ENCODE results near the gene URI1. TPM values are rescaled to one million over a fixed set of nuclear protein-coding genes. Genes with fewer than 3 reads are reported as not detected.

Gene URI1
- total and polyA plus RNA-seq, 2 of the 8 experiments (the other 6 are each of a cell fraction or from before 2014, with no cell fraction given), result 27.7 to 64.3 TPM

- no peak overlapping the region for H3K4me3 ChIP-seq (ENCODE audit: extremely low read depth in 1 of 4, insufficient read depth in 2 of 4, low read depth in 3 of 4, low read length in 4 of 4)
- no peaks in the 10 kb centered on the region for H3K4me1 ChIP-seq (replicated peaks in 1 of 4; ENCODE audit: control insufficient read depth in 3 of 4, insufficient read depth in 4 of 4, low read length in 3 of 4)
- H4K20me1 ChIP-seq (replicated peaks in 1 of 2; ENCODE audit: control insufficient read depth in 1 of 2, insufficient read depth in 2 of 2, low read length in 2 of 2), result no peaks in the 10 kb centered on the region
- no peak overlapping the region for H3K27ac ChIP-seq (ENCODE audit: low read depth, low read length)
- no peak overlapping the region for H3K23ac ChIP-seq (ENCODE audit: insufficient read length)
- H2AK5ac ChIP-seq (ENCODE audit: low read depth, low read length), result no peak overlapping the region
- DNase-seq (ENCODE audit: low read depth in 1 of 2, low spot score in 2 of 2), result no peak
- no peak overlapping the region for H3K4me2 ChIP-seq (ENCODE audit: insufficient read depth in 1 of 2, low read depth in 2 of 2, low read length in 2 of 2)
- H2BK12ac ChIP-seq (ENCODE audit: low read depth, low read length), result no peak overlapping the region
- no peak overlapping the region for H3K9ac ChIP-seq (replicated peaks in 1 of 4; ENCODE audit: extremely low read depth in 1 of 4, low read depth in 3 of 4, low read length in 3 of 4)
- no peak overlapping the region for H2BK120ac ChIP-seq (replicated peaks; ENCODE audit: low read depth, low read length)
- H2AFZ ChIP-seq (ENCODE audit: low read length), result no peak overlapping the region
- no peaks in the 10 kb centered on the region for H3K79me2 ChIP-seq (ENCODE audit: control insufficient read depth in 1 of 2, insufficient read depth in 2 of 2, low read length in 2 of 2)
- 95% methylated on average over 12 of the region's 13 CpGs; no CpG with 5 or more reads in 1 of the 2 experiments for WGBS, 2 experiments (ENCODE audit: extremely low coverage in 1 of 2, insufficient coverage in 1 of 2, insufficient read length in 1 of 2, insufficient replicate concordance in 2 of 2, low coverage in 1 of 2, low lambda C conversion rate in 2 of 2, missing lambda C conversion rate in 1 of 2)
- H2BK15ac ChIP-seq (ENCODE audit: low read length), result no peak overlapping the region
- no peak overlapping the region for H3K14ac ChIP-seq (ENCODE audit: insufficient read length)
- H4K8ac ChIP-seq (ENCODE audit: extremely low read depth, insufficient read depth, low read length), result no peak overlapping the region
- H3K18ac ChIP-seq (ENCODE audit: extremely low read depth, low read length), result no peak overlapping the region
- TF ChIP-seq SUZ12 (IDR thresholded peaks at IDR 0.05; ENCODE audit: low read length) (no peak), TAF1 (IDR thresholded peaks at IDR 0.05; ENCODE audit: low read depth, low read length) (no peak), ATF3 (IDR thresholded peaks at IDR 0.05; ENCODE audit: insufficient read depth, low read depth, low read length) (no peak)
- H3K4ac ChIP-seq (replicated peaks; ENCODE audit: insufficient read length, low read depth, low read length), result no peak overlapping the region
- H3K36me3 ChIP-seq (ENCODE audit: control insufficient read depth in 2 of 4, insufficient read depth in 4 of 4, low read length in 3 of 4), result no peaks in the 10 kb centered on the region
- no peak overlapping the region for H4K91ac ChIP-seq (replicated peaks; ENCODE audit: insufficient read length, low read length)
- no peak overlapping the region for H2BK5ac ChIP-seq (ENCODE audit: low read depth, low read length)
- H3K27me3 ChIP-seq (replicated peaks in 1 of 4; ENCODE audit: control insufficient read depth in 3 of 4, extremely low read depth in 1 of 4, insufficient read depth in 3 of 4, low read length in 3 of 4), result no peaks in the 10 kb centered on the region
- no peak for FAIRE-seq
- no peaks in the 10 kb centered on the region for H3K79me1 ChIP-seq (ENCODE audit: low read depth, low read length)
- H3K9me3 ChIP-seq (ENCODE audit: insufficient read depth in 2 of 2, low read depth in 1 of 2, low read length in 1 of 2), result no peaks in the 10 kb centered on the region
- no peak overlapping the region for H4K5ac ChIP-seq (ENCODE audit: insufficient read length, low read depth, low read length)
- H3K56ac ChIP-seq (replicated peaks; ENCODE audit: insufficient read length, low read depth, low read length), result no peak overlapping the region
- no peaks in the 10 kb centered on the region for H3K23me2 ChIP-seq (ENCODE audit: low read depth, low read length)
- POLR2A ChIA-PET (ENCODE audit: partially characterized antibody), result no interaction called here
- CTCF ChIA-PET (ENCODE audit: partially characterized antibody), result interaction anchor here (1.4 kb wide), 1 partner anchor 12 kb away, joined by 4 read pairs; no protein-coding TSS in a partner anchor
- H2BK20ac ChIP-seq (ENCODE audit: low read length), result no peak overlapping the region
Observed at GRCh38 chr19:30049846-30050667, 108.0 kb downstream of the URI1 start.

Measured in H1 (cell line).